IgD-negative memory B cell (primary cell): ENCODE results near the gene TNFSF8. TPM values are rescaled to one million over a fixed set of nuclear protein-coding genes. Genes with fewer than 3 reads are reported as not detected.
A peak's percentile ranks its signal among the peaks of the same experiment; 100 is the strongest.

Experiments
- H3K27ac Mint-ChIP-seq, 3 donors: one replicate each; pipeline ENCODE4 v1.8.0; 2020 to 2022; ENCODE audit warnings: mild to moderate bottlenecking in 3 of 3, mixed read lengths in 3 of 3, moderate library complexity in 1 of 3
- H3K27me3 Mint-ChIP-seq: one replicate; pipeline ENCODE4 v1.8.0; 2021; ENCODE audit warnings: mixed read lengths
- H3K36me3 Mint-ChIP-seq: one replicate; pipeline ENCODE4 v1.8.0; 2020; ENCODE audit warnings: mild to moderate bottlenecking, mixed read lengths
- H3K4me1 Mint-ChIP-seq, 3 donors: one replicate each; pipeline ENCODE4 v1.8.0; 2020 to 2022; ENCODE audit warnings: mixed read lengths in 3 of 3, mild to moderate bottlenecking in 1 of 3
- H3K4me3 Mint-ChIP-seq, 4 donors: one replicate each; pipeline ENCODE4 v1.8.0; 2020 to 2022; ENCODE audit warnings: mild to moderate bottlenecking in 4 of 4, mixed read lengths in 4 of 4, moderate library complexity in 3 of 4
- H3K9me3 Mint-ChIP-seq, 3 donors: one replicate each; pipeline ENCODE4 v1.8.0; 2020 to 2021; ENCODE audit warnings: mixed read lengths in 3 of 3, mild to moderate bottlenecking in 1 of 3
- polyA plus RNA-seq: library from polyadenylated mRNA; unstranded; fragments of 300-500 nt; fragmentation: Illumina TruSeq; gene quantifications from one replicate; pipeline ENCODE4 v1.2.3, GENCODE V29; 2021

TNFSF8 gene
- polyA plus RNA-seq, 1 donor from 2014 or later = 3.5 TPM

DNA sequence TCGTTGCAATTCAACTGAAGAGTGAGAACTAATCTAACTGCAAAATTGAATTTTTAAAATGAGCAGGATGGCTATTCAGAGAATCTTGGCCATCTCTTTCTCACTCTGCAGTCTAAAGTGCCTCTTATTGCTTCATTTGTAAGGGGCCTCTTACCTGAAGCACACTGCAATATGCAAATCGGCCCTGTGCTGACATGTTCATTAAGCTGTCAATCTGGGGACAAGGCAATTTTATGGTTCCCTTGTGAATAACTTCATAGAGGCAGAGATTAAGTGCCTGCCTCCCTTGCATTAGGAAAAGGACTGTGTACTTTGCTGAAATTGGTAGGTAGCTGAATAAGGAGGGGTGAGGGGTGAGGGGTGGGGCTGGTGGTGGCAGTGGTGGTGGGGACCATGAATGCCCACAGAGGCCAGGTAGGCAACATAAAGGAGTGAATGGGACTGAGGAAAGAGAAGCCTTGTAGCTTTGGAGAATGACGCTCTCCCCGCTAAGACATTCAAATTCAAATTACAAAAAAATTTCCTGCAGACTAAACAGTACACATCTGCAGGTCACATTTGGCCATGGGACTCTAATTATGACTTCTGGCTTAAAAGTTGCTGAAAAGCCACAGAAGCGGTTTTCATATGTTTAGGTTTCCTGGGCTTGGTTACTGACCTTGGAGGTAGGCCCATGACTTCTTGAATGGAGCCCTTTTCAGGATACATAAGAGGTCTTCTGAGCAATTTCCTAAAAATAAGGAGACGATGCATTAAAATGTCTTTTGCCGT lies 25.0 kb downstream of the TNFSF8 start:
- peak overlapping the region in 1 of 3 donors; percentile 27 for H3K27ac Mint-ChIP-seq
- no peaks in the 10 kb centered on the region for H3K36me3 Mint-ChIP-seq
- no peak overlapping the region for H3K4me3 Mint-ChIP-seq
- no peaks in the 10 kb centered on the region for H3K27me3 Mint-ChIP-seq
- peaks cover 33 to 45% (median 36%) of the 10 kb centered on the region in 3 donors for H3K4me1 Mint-ChIP-seq
- H3K9me3 Mint-ChIP-seq = no peaks in the 10 kb centered on the region

GRCh38 chr9:114902786-114903524 lies 27.4 kb downstream of the TNFSF8 start:
- Mint-ChIP-seq H3K27me3 (no peaks in the 10 kb centered on the region), H3K4me3 (no peak overlapping the region), H3K36me3 (no peaks in the 10 kb centered on the region), H3K9me3 (no peaks in the 10 kb centered on the region), H3K4me1 (peaks cover 10 to 25% (median 12%) of the 10 kb centered on the region in 3 donors), H3K27ac (peak overlapping the region; percentile 41 to 90 (median 76))

DNA sequence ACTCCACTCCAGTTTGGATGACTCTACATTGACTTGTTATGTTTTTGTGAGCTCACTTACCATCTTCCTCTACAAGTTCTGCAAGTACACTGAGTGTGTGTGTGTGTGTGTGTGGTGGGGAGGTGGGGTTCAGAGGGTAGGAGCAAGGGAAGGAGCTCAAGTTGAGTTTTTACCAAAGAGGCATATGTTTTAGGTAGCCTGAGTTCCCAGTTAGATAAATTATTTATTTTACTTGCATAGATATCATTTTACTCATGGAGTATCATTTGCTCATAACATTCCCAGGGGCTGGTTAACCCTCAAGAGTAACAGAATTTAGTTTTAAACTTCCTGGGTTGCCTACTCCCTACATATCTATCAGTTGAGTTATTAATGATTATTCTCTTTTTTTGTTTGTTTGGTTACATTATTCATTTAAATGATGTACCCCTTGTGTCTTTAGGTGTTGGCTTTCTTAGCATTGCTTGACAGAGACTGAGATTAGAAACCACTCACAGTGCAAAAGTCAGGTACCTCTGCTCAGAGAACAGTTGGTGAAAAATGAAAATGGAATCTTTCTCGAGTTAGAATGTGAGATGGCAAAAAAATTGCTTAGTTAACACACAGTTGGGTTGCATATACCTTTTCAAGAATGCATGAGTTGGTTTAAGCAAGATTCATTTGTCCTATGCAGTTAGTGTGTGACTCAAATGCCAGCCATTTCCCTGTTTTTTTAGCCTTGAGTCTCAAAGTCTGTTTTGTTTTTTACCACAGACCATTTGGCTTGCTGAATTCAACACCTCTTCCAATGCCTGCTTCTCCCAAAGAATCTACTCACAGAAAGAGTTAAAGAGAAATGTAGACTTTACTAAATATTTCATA lies 29.2 kb downstream of the TNFSF8 start:
- Mint-ChIP-seq H3K9me3 (no peaks in the 10 kb centered on the region), H3K27me3 (no peaks in the 10 kb centered on the region), H3K4me3 (no peak overlapping the region), H3K27ac (peak overlapping the region in 1 of 3 donors; percentile 83), H3K4me1 (peaks cover 0 to 21% (median 8%) of the 10 kb centered on the region in 3 donors), H3K36me3 (no peaks in the 10 kb centered on the region)

DNA sequence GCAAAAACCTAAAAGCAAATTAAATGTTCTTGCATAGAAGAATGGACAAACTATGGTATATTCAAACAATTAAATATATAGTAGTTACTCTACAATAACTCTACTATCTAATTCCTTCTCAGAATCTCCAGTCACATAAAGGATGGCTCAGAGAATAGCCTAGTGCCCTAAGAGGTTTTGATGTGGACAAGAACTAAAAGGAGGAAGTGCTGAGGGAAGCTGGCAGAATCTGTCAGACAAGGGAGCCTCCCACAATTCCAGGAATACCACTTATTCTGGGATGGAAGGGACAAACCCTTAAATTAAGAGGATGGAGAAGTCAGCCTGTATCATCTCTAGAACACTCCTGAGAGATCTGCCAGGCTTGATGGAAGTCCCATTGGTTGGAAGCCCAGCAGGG lies 30.4 kb downstream of the TNFSF8 start:
- no peak overlapping the region for H3K4me3 Mint-ChIP-seq
- H3K27ac Mint-ChIP-seq = no peak overlapping the region
- no peaks in the 10 kb centered on the region for H3K9me3 Mint-ChIP-seq
- H3K36me3 Mint-ChIP-seq = no peaks in the 10 kb centered on the region
- peaks cover 8 to 29% (median 8%) of the 10 kb centered on the region in 3 donors for H3K4me1 Mint-ChIP-seq
- no peaks in the 10 kb centered on the region for H3K27me3 Mint-ChIP-seq

DNA sequence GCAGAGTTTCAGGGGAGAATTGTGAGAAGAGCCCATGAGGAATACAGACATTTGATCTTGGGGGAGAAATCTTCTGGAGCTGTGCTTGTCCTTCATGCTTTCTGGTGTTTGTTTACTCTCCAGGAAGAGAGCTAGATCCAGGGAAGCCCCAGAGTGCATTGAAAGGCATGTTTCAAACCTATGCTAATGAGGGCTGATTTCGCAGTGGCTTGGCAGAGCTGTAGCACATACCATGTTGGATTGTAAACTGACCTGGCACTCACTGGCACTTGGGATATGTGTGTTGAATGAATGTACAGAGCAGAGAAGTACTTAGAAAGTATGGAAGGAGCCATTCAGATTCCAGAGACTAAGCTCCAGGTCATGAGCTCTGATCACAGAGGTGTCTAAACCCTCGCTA lies 30.9 kb downstream of the TNFSF8 start:
- Mint-ChIP-seq H3K4me1 (peaks cover 8 to 34% (median 11%) of the 10 kb centered on the region in 3 donors), H3K27ac (no peak overlapping the region), H3K27me3 (no peaks in the 10 kb centered on the region), H3K36me3 (no peaks in the 10 kb centered on the region), H3K9me3 (peaks cover 0 to 1% (median 0%) of the 10 kb centered on the region in 3 donors), H3K4me3 (no peak overlapping the region)

DNA sequence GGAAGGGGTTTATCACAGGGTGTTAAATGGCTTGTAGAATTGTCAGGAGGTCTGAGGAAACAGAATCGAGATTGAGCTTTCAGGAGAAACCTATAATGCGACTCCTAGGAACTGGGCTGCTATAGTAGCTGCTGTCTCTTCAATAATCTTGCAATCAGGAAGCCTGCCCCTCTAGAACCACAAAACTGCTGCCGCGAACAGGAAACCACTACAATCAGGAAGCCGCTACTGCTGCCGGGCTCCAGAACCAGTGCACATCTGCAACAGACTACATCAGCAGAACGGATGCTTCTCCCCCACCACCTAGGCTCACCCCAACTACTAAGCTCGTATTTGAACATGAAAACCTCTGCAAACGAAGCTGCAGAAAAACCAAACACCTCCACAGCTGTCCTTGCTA lies 31.6 kb downstream of the TNFSF8 start:
- Mint-ChIP-seq H3K4me3 (no peak overlapping the region), H3K4me1 (peaks cover 13 to 41% (median 17%) of the 10 kb centered on the region in 3 donors)

GRCh38 chr9:114897196-114897595 lies 33.2 kb downstream of the TNFSF8 start:
- H3K4me1 Mint-ChIP-seq = peaks cover 15 to 41% (median 27%) of the 10 kb centered on the region in 3 donors
- peaks cover 2% of the 10 kb centered on the region for H3K27me3 Mint-ChIP-seq
- H3K36me3 Mint-ChIP-seq = no peaks in the 10 kb centered on the region
- no peak overlapping the region for H3K27ac Mint-ChIP-seq
- peaks cover 0 to 1% (median 0%) of the 10 kb centered on the region in 3 donors for H3K9me3 Mint-ChIP-seq
- H3K4me3 Mint-ChIP-seq = no peak overlapping the region

More for the DNA sequence above, 31.6 kb downstream of the TNFSF8 start:
- H3K36me3 Mint-ChIP-seq = no peaks in the 10 kb centered on the region
- H3K9me3 Mint-ChIP-seq = peaks cover 0 to 1% (median 0%) of the 10 kb centered on the region in 3 donors
- H3K27me3 Mint-ChIP-seq = peaks cover 2% of the 10 kb centered on the region
- no peak overlapping the region for H3K27ac Mint-ChIP-seq

DNA sequence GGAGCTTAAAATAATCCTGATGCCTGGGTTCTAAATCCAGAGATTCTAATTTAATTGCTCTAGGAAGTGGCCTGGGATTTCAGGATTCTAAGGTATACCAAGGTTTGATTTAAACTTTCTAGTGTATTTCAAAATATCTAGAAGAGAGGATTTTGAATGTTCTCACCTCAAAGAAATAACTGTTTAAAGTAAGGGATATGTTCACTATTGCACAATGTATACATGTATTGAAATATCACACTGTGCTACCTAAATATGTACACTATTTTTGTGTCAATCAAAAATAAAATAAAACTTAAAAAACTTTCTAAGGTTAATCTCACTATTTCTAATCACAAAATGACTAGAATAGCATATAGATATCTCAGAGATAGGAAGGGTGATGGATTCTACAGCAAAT lies 34.0 kb downstream of the TNFSF8 start:
- no peak overlapping the region for H3K4me3 Mint-ChIP-seq
- H3K9me3 Mint-ChIP-seq = peaks cover 0 to 3% (median 0%) of the 10 kb centered on the region in 3 donors
- no peak overlapping the region for H3K27ac Mint-ChIP-seq
- peaks cover 15 to 40% (median 27%) of the 10 kb centered on the region in 3 donors for H3K4me1 Mint-ChIP-seq
- peaks cover 2% of the 10 kb centered on the region for H3K27me3 Mint-ChIP-seq
- H3K36me3 Mint-ChIP-seq = no peaks in the 10 kb centered on the region

DNA sequence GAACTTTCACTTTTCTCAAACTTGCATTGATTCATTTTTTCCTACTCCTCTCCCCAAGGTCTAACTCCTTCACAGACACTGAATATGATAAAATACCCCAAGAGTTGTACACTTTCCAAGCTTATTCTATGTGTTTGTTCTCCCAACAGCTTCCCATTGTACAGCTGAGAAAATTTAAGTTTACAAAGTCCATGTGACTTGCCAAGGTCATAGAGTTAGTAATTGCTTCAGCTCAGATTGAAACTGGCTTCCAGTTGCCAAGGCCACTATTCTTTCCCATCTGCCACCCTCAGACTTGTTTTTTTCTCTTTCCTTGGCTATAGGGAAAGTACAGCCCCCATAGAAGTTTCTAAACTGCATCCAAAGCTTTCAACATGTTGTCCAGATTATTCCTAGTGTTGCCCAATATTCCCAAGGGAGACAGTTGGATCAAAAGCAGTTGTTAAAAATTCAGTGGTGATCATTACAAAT lies 34.8 kb downstream of the TNFSF8 start:
- Mint-ChIP-seq H3K27me3 (peaks cover 2% of the 10 kb centered on the region), H3K27ac (no peak overlapping the region), H3K4me3 (no peak overlapping the region), H3K4me1 (peaks cover 19 to 37% (median 27%) of the 10 kb centered on the region in 3 donors), H3K36me3 (no peaks in the 10 kb centered on the region), H3K9me3 (peaks cover 0 to 3% (median 0%) of the 10 kb centered on the region in 3 donors)

- H3K4me1 Mint-ChIP-seq = peaks cover 27 to 38% (median 32%) of the 10 kb centered on the region in 3 donors
- H3K27me3 Mint-ChIP-seq = peaks cover 2% of the 10 kb centered on the region
- no peak overlapping the region for H3K27ac Mint-ChIP-seq
- peaks cover 0 to 3% (median 0%) of the 10 kb centered on the region in 3 donors for H3K9me3 Mint-ChIP-seq
- no peaks in the 10 kb centered on the region for H3K36me3 Mint-ChIP-seq
- H3K4me3 Mint-ChIP-seq = peak overlapping the region in 1 of 4 donors; percentile 33
Observed at GRCh38 chr9:114894609-114895433, 35.6 kb downstream of the TNFSF8 start.

DNA sequence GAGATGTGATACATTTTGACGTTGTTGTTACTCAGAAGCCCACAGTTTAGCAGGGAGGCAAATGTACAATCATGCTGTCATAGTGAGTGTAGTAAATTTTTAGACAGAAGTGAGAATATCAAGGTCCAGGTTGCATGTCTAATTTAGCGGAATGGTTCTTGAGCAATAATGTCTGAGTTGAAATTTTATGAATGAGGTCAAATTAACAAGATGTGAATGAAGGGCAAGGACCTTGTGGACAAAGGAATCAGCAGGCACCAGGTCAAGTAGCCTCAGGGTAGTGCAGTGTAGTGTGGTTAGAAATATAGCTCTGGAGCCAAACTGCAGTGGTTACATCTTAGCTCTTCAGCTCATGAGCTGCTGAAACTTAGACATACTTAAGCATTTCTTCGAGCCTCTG lies 36.2 kb downstream of the TNFSF8 start:
- Mint-ChIP-seq H3K27me3 (peaks cover 2% of the 10 kb centered on the region), H3K27ac (peak overlapping the region in 1 of 3 donors; percentile 81), H3K4me1 (peaks cover 30 to 43% (median 33%) of the 10 kb centered on the region in 3 donors)

DNA sequence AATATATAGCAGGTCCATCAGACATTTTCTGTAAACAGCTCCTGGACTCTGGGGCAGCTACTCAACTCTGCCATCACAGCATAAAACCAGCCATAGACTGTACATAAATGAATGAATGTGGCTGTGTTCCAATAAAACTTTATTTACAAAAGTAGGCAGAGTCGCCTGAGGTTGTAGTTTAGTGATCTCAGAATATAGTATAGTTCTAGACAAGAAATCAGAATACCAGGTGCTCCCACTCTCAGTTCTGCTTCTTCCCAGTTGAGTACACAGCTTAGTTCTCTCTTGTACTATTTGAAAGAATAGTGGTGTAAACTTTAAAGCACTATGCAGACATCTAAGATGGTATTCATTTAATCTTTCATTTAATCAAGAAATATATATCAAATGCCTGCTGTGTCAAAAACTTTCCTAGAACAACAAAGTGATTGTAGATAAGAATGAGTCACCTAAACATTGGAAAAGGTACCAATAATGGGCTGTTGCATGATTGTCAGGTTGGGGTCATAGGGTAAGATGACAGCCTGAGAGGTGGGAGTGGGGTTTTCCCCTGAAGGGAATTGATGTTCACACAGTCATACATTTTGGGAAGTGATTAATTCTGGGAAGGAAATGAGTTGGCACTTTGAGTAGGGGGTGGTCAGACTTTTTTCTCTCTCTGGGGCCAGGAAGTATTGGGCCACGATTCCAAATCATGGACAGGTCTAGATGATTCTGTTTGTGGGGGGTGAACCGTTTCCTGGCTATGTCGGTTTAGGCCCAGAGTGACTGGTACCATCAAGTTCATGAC lies 37.0 kb downstream of the TNFSF8 start:
- Mint-ChIP-seq H3K4me3 (peak overlapping the region in 3 of 4 donors; percentile 31 to 67 (median 66)), H3K4me1 (peaks cover 30 to 45% (median 35%) of the 10 kb centered on the region in 3 donors), H3K36me3 (no peaks in the 10 kb centered on the region), H3K9me3 (peaks cover 0 to 3% (median 0%) of the 10 kb centered on the region in 3 donors), H3K27ac (peak overlapping the region in 2 of 3 donors; percentile 81), H3K27me3 (peaks cover 2% of the 10 kb centered on the region)

More for the DNA sequence above, 36.2 kb downstream of the TNFSF8 start:
- Mint-ChIP-seq H3K4me3 (peak overlapping the region in 1 of 4 donors; percentile 3), H3K36me3 (no peaks in the 10 kb centered on the region), H3K9me3 (peaks cover 0 to 3% (median 0%) of the 10 kb centered on the region in 3 donors)

GRCh38 chr9:114889802-114890224 lies 40.6 kb downstream of the TNFSF8 start:
- Mint-ChIP-seq H3K27ac (peak overlapping the region in 2 of 3 donors; percentile 44 to 88), H3K4me3 (peak overlapping the region in 2 of 4 donors; percentile 18 to 68)

More at GRCh38 chr9:114889802-114890224, 40.6 kb downstream of the TNFSF8 start:
- H3K36me3 Mint-ChIP-seq = no peaks in the 10 kb centered on the region
- H3K9me3 Mint-ChIP-seq = peaks cover 3 to 6% (median 6%) of the 10 kb centered on the region in 3 donors
- peaks cover 2% of the 10 kb centered on the region for H3K27me3 Mint-ChIP-seq
- H3K4me1 Mint-ChIP-seq = peaks cover 26 to 35% (median 30%) of the 10 kb centered on the region in 3 donors
